ENCODE data around the gene INPP5D.

DNA sequence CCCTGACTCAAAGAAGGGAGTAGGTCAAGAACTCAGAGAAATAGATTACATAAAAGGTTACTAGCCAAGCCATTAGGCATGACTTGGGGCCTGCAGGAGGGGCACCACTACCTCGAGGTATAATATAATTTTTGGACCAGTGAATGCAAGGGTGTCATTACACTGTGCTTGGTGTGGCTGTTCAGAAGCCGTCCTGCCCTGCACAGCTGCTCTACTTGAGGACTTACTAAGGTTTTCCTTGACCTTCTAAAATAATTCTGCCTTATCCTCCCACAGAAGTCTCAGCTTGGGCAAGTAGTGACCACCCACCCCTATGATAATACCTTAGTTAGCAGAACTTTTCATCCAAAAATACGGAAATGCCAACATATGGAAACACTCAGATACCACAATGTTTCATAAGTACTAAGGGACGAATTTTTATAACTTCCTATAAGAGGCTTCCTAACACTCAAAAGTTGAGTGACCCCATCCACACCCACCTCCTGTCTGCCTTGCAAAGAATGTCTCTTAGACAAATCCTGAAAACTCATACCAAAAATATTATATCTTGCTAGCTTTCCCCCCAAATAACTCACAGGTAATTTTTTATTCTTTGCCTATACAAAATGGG is 173.6 kb downstream of the INPP5D start:
- no peak for TF ChIP-seq POLR2A (IDR thresholded peaks at IDR 0.05)
- TF ChIP-seq, protein P1, sequence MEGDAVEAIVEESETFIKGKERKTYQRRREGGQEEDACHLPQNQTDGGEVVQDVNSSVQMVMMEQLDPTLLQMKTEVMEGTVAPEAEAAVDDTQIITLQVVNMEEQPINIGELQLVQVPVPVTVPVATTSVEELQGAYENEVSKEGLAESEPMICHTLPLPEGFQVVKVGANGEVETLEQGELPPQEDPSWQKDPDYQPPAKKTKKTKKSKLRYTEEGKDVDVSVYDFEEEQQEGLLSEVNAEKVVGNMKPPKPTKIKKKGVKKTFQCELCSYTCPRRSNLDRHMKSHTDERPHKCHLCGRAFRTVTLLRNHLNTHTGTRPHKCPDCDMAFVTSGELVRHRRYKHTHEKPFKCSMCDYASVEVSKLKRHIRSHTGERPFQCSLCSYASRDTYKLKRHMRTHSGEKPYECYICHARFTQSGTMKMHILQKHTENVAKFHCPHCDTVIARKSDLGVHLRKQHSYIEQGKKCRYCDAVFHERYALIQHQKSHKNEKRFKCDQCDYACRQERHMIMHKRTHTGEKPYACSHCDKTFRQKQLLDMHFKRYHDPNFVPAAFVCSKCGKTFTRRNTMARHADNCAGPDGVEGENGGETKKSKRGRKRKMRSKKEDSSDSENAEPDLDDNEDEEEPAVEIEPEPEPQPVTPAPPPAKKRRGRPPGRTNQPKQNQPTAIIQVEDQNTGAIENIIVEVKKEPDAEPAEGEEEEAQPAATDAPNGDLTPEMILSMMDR (IDR thresholded peaks at IDR 0.05), result no peak

Data from stomach (tissue), 4 donors.